Kidney glomerular epithelial cell (primary cell): ENCODE measurements around the gene FAM168B.

Experiments
- DNase-seq: peaks from one replicate; lab custom pipeline; 2025; lab: John Stamatoyannopoulos, UW

Gene FAM168B

GRCh38 chr2:131039908-131040660 lies 53.2 kb downstream of the FAM168B start:
- no peak for DNase-seq

GRCh38 chr2:131039535-131039907 lies 53.7 kb downstream of the FAM168B start:
- no peak for DNase-seq

- DNase-seq, result no peak
These were observed 54.2 kb downstream of the FAM168B start for GRCh38 chr2:131039101-131039440.

GRCh38 chr2:131038258-131039100 lies 54.8 kb downstream of the FAM168B start:
- DNase-seq, result no peak

- no peak for DNase-seq
These were observed 55.6 kb downstream of the FAM168B start for GRCh38 chr2:131037398-131038257.

- DNase-seq, result no peak
These were observed 56.4 kb downstream of the FAM168B start for GRCh38 chr2:131036696-131037397.

- DNase-seq, result no peak
These were observed 57.0 kb downstream of the FAM168B start for GRCh38 chr2:131036269-131036668.

GRCh38 chr2:131035826-131036231 lies 57.4 kb downstream of the FAM168B start:
- DNase-seq, result no peak

GRCh38 chr2:131035112-131035825 lies 58.0 kb downstream of the FAM168B start:
- DNase-seq, result no peak

- DNase-seq, result no peak
These were observed 58.9 kb downstream of the FAM168B start for GRCh38 chr2:131034122-131035051.

- DNase-seq, result no peak
These were observed 59.5 kb downstream of the FAM168B start for GRCh38 chr2:131033786-131034121.

GRCh38 chr2:131032393-131032836 lies 60.8 kb downstream of the FAM168B start:
- no peak for DNase-seq

- DNase-seq, result no peak
These were observed 61.4 kb downstream of the FAM168B start for GRCh38 chr2:131031875-131032274.

- DNase-seq, result no peak
These were observed 61.8 kb downstream of the FAM168B start for GRCh38 chr2:131031431-131031841.

- no peak for DNase-seq
These were observed 62.7 kb downstream of the FAM168B start for GRCh38 chr2:131030478-131030971.

GRCh38 chr2:131029812-131030211 lies 63.4 kb downstream of the FAM168B start:
- DNase-seq, result no peak

- DNase-seq, result no peak
These were observed 65.4 kb downstream of the FAM168B start for GRCh38 chr2:131027566-131028528.

- DNase-seq, result no peak
These were observed 66.3 kb downstream of the FAM168B start for GRCh38 chr2:131026919-131027318.

- peak; percentile 4 for DNase-seq
These were observed 69.5 kb downstream of the FAM168B start for GRCh38 chr2:131023758-131024157.
